HG03103 (cell line): ENCODE data around the gene PRR23C.
"Not testable (repeated sequence)": the region's sequence is repeated elsewhere in the genome, so short reads cannot be mapped to it uniquely, and the experiment has no call there.

Experiments
- ATAC-seq: cut with Tn5 transposase; IDR thresholded peaks from one replicate; pipeline ENCODE4 v1.9.1; 2021; ENCODE audit warnings: low read depth; ENCODE audit not compliant: unreplicated experiment

The PRR23C gene

GRCh38 chr3:139044366-139045210, at the start of gene PRR23C:
Gene PRR23C (minus strand): TSS chr3:139044892. CDS start chr3:139044620, 272 bp downstream.
- no peak for ATAC-seq

GRCh38 chr3:139093840-139094239, 49.1 kb upstream of the PRR23C start:
- no peak for ATAC-seq

GRCh38 chr3:139088462-139089324, 44.0 kb upstream of the PRR23C start:
- no peak for ATAC-seq

- ATAC-seq, result no peak
Observed at GRCh38 chr3:139087621-139088020, 42.9 kb upstream of the PRR23C start.

GRCh38 chr3:139084176-139084575, 39.5 kb upstream of the PRR23C start:
- ATAC-seq, result no peak

GRCh38 chr3:139074565-139075115, 29.9 kb upstream of the PRR23C start:
- no peak for ATAC-seq

GRCh38 chr3:139062918-139063317, 18.2 kb upstream of the PRR23C start:
- ATAC-seq, result no peak

- no peak for ATAC-seq
Observed at GRCh38 chr3:139052802-139053600, 8.3 kb upstream of the PRR23C start.

- ATAC-seq, result no peak
Observed at GRCh38 chr3:139043554-139044365, 932 bp downstream of the PRR23C start.

- ATAC-seq, result no peak
Observed at GRCh38 chr3:139037478-139037877, 7.2 kb downstream of the PRR23C start.

- no peak for ATAC-seq
Observed at GRCh38 chr3:139032326-139033002, 12.2 kb downstream of the PRR23C start.

GRCh38 chr3:139030576-139030975, 14.1 kb downstream of the PRR23C start:
- not testable (repeated sequence) for ATAC-seq

- ATAC-seq, result no peak
Observed at GRCh38 chr3:139024968-139025367, 19.7 kb downstream of the PRR23C start.

GRCh38 chr3:139020868-139021234, 23.8 kb downstream of the PRR23C start, which contains the start of gene PRR23B:
Gene PRR23B (minus strand): TSS chr3:139020926. CDS start chr3:139020661, 265 bp downstream.
- ATAC-seq, result no peak

- no peak for ATAC-seq
Observed at GRCh38 chr3:139020036-139020867, 24.4 kb downstream of the PRR23C start.

- no peak for ATAC-seq
Observed at GRCh38 chr3:139016430-139017048, 28.2 kb downstream of the PRR23C start.

- no peak for ATAC-seq
Observed at GRCh38 chr3:139006051-139006716, 38.5 kb downstream of the PRR23C start, which contains the start of gene PRR23A. Gene PRR23A (minus strand): TSS chr3:139006268. CDS start chr3:139006268, 0 bp downstream.
